ENCODE results near the gene ABHD15. TPM values are rescaled to one million over a fixed set of nuclear protein-coding genes. Genes with fewer than 3 reads are reported as not detected.
A peak's percentile ranks its signal among the peaks of the same experiment; 100 is the strongest.

Gene ABHD15
- total and polyA plus RNA-seq, 8 donors, result 3.9 to 10.6 (median 6.5) TPM

GRCh38 chr17:29595107-29595942 lies 28.5 kb upstream of the ABHD15 start:
- Histone ChIP-seq H3K27ac (no peak overlapping the region), H3K4me3 (no peak overlapping the region), H3K4me1 (peaks cover 13 to 25% (median 16%) of the 10 kb centered on the region in 3 donors), H3K27me3 (no peaks in the 10 kb centered on the region), H3K36me3 (no peaks in the 10 kb centered on the region), H3K9me3 (no peaks in the 10 kb centered on the region)
- no peak for TF ChIP-seq CTCF (IDR thresholded peaks at IDR 0.05)
- FAIRE-seq (no peak), ATAC-seq (no peak), DNase-seq (peak in 2 of 6 donors; percentile 1 to 28)
- intact Hi-C loops (cut with DNase I), result no loop called here
- 75 to 81% methylated on average over 7 of the region's 7 CpGs for WGBS, 2 donors

GRCh38 chr17:29594519-29595090 lies 27.8 kb upstream of the ABHD15 start:
- intact Hi-C loops (cut with DNase I), result no loop called here
- WGBS, 2 donors, result 84 to 95% methylated on average over 11 of the region's 11 CpGs
- no peak for TF ChIP-seq CTCF (IDR thresholded peaks at IDR 0.05)
- Histone ChIP-seq H3K4me3 (no peak overlapping the region), H3K36me3 (no peaks in the 10 kb centered on the region), H3K27me3 (no peaks in the 10 kb centered on the region), H3K4me1 (peaks cover 15 to 29% (median 20%) of the 10 kb centered on the region in 3 donors), H3K27ac (no peak overlapping the region), H3K9me3 (no peaks in the 10 kb centered on the region)
- DNase-seq (peak in 3 of 6 donors; percentile 2 to 74 (median 32)), ATAC-seq (no peak), FAIRE-seq (no peak)

DNA sequence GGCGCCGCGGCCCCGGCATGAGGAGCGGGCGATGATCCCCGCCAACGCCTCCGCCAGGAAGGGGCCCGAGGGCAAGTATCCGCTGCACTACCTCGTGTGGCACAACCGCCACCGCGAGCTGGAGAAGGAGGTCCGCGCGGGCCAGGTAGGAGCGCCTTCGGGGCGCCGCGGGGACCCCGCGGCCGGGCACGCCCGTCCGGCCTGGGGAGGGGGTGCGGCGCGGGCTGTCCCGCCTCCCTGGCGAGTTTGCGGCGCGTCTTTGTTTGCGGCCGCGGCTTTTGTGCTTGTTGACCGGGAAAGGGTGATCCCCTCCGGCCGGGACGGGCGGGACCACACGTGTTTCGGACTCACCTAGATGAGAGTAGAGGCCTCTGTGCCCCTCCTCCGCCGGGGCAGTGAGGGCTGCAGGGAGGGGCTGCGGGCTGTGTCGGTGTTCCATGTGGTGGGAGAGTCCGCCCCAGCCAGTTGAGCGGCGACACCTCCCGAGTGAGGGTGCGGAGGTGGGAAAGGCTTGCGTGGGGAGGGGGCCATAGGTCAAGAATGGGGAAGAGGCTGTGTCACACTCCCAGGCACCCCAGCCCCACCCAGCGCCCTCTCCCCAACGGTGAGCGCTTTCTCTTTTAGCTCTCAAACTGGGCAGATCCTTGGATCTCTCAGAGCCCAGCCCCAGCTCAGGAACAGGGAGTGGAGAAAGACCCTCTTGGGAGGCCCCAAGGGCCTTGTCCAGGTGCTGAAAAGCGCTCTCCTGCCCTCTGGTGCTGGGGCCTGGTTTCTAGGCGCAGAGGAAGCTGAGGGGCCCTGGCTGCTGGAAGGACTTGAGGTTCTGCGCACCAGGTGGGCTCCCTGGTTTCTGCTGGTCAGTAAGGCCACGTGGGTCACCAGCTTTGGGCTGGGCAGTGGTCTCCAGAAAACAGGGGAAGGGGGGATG lies 27.0 kb upstream of the ABHD15 start:
- peak overlapping the region; percentile 39 to 73 (median 56) for H3K4me3 ChIP-seq
- H3K4me1 ChIP-seq, result peaks cover 15 to 29% (median 20%) of the 10 kb centered on the region in 3 donors
- ATAC-seq (no peak), DNase-seq (peak in 5 of 6 donors; percentile 13 to 75 (median 40)), FAIRE-seq (no peak)
- H3K27ac ChIP-seq, result no peak overlapping the region
- intact Hi-C loops (cut with DNase I), result no loop called here
- TF ChIP-seq CTCF (IDR thresholded peaks at IDR 0.05), result no peak
- WGBS, 2 donors, result 9 to 11% methylated on average over 61 to 64 of the region's 64 CpGs
- H3K9me3 ChIP-seq, result no peaks in the 10 kb centered on the region
- no peaks in the 10 kb centered on the region for H3K36me3 ChIP-seq
- H3K27me3 ChIP-seq, result no peaks in the 10 kb centered on the region

GRCh38 chr17:29592850-29593551 lies 26.2 kb upstream of the ABHD15 start, which contains the start of gene ANKRD13B:
ANKRD13B (plus strand) TSS chr17:29593132; CDS start chr17:29593622, 490 bp downstream.
- H3K27ac ChIP-seq, result peak within 1 kb of the TSS in 3 of 4 donors; percentile 16 to 48 (median 33)
- 0 to 1% methylated on average over 23 to 96 of the region's 96 CpGs for WGBS, 2 donors
- no peaks in the 10 kb centered on the region for H3K36me3 ChIP-seq
- no peak for TF ChIP-seq CTCF (IDR thresholded peaks at IDR 0.05)
- no peaks in the 10 kb centered on the region for H3K9me3 ChIP-seq
- H3K4me3 ChIP-seq, result peak within 1 kb of the TSS; percentile 39 to 73 (median 56)
- no peaks in the 10 kb centered on the region for H3K27me3 ChIP-seq
- no peak for FAIRE-seq
- ATAC-seq, result peak in 1 of 4 donors; percentile 5
- peak in 5 of 6 donors; percentile 26 to 84 (median 62) for DNase-seq
- peaks cover 15 to 29% (median 20%) of the 10 kb centered on the region in 3 donors for H3K4me1 ChIP-seq
- intact Hi-C loops (cut with DNase I), result no loop called here
